CD4-positive, alpha-beta T cell (primary cell): Measurements from ENCODE around the gene MAST4. TPM values are rescaled to one million over a fixed set of nuclear protein-coding genes. Genes with fewer than 3 reads are reported as not detected.

Experiments
- ATAC-seq: fragments of 200-7000 bp; cut with Tn5 transposase; one replicate; pipeline ENCODE4 v1.10.0; 2022; ENCODE audit warnings: mild to moderate bottlenecking; ENCODE audit not compliant: poor library complexity
- CTCF ChIA-PET: fragments of 350-600 bp; sonication (Branson Sonifier 250); formaldehyde crosslinking; loops from one replicate; lab custom pipeline; 2021; ENCODE audit warnings: antibody characterized with exemption, inconsistent platforms; lab: Charles Lee
- POLR2A ChIA-PET: fragments of 350-600 bp; sonication (Branson Sonifier 250); formaldehyde crosslinking; loops from one replicate; lab custom pipeline; 2021; ENCODE audit warnings: antibody characterized with exemption, inconsistent platforms; lab: Charles Lee
- DNase-seq, 14 experiments: peaks; one replicate each; pipeline ENCODE4 v3.0.0-alpha.2; 2013 to 2020; ENCODE audit warnings: mixed read lengths in 2 of 14
- H3K27ac ChIP-seq, 2 donors: one replicate each; pipeline versions ENCODE4 v1.5.1 to v1.7.0; 2013; ENCODE audit warnings: low read length in 2 of 2, low read depth in 1 of 2, mild to moderate bottlenecking in 1 of 2
- H3K27me3 ChIP-seq, 2 experiments: 1 replicate in 1 of 2; 2 replicates in 1 of 2; pipeline versions ENCODE4 v1.6.1 to v1.7.0; 2013; ENCODE audit warnings: low read length in 2 of 2, control low read depth in 1 of 2, mild to moderate bottlenecking in 1 of 2, moderate library complexity in 1 of 2; ENCODE audit not compliant: insufficient read depth in 2 of 2, control insufficient read depth in 1 of 2
- H3K36me3 ChIP-seq: one replicate; pipeline ENCODE4 v1.6.1; 2013; ENCODE audit warnings: low read length, control low read depth; ENCODE audit not compliant: insufficient read depth
- H3K4me1 ChIP-seq: one replicate; pipeline ENCODE4 v1.6.1; 2013; ENCODE audit warnings: low read length, control low read depth; ENCODE audit not compliant: insufficient read depth
- H3K4me3 ChIP-seq: one replicate; pipeline ENCODE4 v1.5.1; 2013; ENCODE audit warnings: mild to moderate bottlenecking, low read length, moderate library complexity
- H3K9me3 ChIP-seq, 2 experiments: 1 replicate in 1 of 2; 2 replicates in 1 of 2; pipeline versions ENCODE4 v1.6.1 to v1.7.0; 2013; ENCODE audit warnings: low read length in 2 of 2, mild to moderate bottlenecking in 2 of 2, control low read depth in 1 of 2, moderate library complexity in 1 of 2; ENCODE audit not compliant: control insufficient read depth in 1 of 2, insufficient read depth in 1 of 2
- H3K27ac Mint-ChIP-seq: one replicate; pipeline ENCODE4 v1.8.0; 2020; ENCODE audit warnings: mixed read lengths
- H3K27me3 Mint-ChIP-seq: one replicate; pipeline ENCODE4 v1.8.0; 2021; ENCODE audit warnings: mixed read lengths
- H3K36me3 Mint-ChIP-seq: one replicate; pipeline ENCODE4 v1.8.0; 2021; ENCODE audit warnings: low read depth, mixed read lengths
- H3K4me1 Mint-ChIP-seq: one replicate; pipeline ENCODE4 v1.8.0; 2021; ENCODE audit warnings: low read depth, mixed read lengths
- H3K4me3 Mint-ChIP-seq: one replicate; pipeline ENCODE4 v1.8.0; 2020; ENCODE audit warnings: mild to moderate bottlenecking, mixed read lengths
- H3K9me3 Mint-ChIP-seq: one replicate; pipeline ENCODE4 v1.8.0; 2020; ENCODE audit warnings: mixed read lengths
- intact Hi-C, 2 experiments: fragments of 100-400 bp; cut with DNase I in 1 of 2; cut with micrococcal nuclease in 1 of 2; formaldehyde crosslinking; loops; one replicate each; pipeline versions ENCODE4 v1.15.1 to v1.9.0; 2023 to 2025; cut with DNase I, micrococcal nuclease
- total RNA-seq, 174 experiments: library from RNA in 2 of 174; stranded (reverse) in 2 of 174; gene quantifications; one replicate each; pipeline ENCODE4 v1.2.3 and lab custom pipeline; 2021 to 2026
- TF ChIP-seq, protein P1 (sequence below): fragments of 200-600 bp; IDR thresholded peaks from one replicate; pipeline ENCODE4 v1.8.0; 2022; ENCODE audit warnings: antibody characterized with exemption, mild to moderate bottlenecking

The MAST4 gene
- total RNA-seq, 2 experiments from 2014 or later = 21.3 to 21.6 TPM

DNA sequence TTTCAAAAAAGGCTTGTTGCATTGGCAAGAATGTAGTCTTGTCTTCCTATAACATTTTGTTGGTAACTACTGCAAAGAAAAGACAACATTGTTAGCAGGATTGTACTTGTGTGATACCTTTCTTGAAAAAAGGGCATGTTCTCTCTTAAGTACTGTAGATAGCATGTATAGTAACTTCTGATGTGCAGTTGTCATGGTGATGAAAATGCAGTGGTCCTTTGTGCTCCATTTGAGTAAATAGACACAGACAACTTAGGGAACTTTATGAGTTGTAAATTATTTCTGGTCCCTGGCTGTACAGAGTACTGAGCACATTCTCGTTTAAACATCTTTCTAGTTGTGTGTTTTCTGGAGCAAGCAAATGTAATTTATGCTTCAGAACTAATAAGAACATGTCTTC is 497.1 kb downstream of the MAST4 start:
- no peak overlapping the region for H3K4me3 ChIP-seq
- H3K9me3 ChIP-seq = no peaks in the 10 kb centered on the region
- ATAC-seq = no peak
- H3K4me1 ChIP-seq = no peaks in the 10 kb centered on the region
- intact Hi-C loops = loop anchor here in 1 of 2 experiments (5.0 kb wide), 1 partner anchor 106 kb away; no protein-coding TSS in a partner anchor
- Mint-ChIP-seq H3K4me1 (peaks cover 4% of the 10 kb centered on the region), H3K9me3 (no peaks in the 10 kb centered on the region), H3K27ac (no peak overlapping the region), H3K36me3 (peaks cover 54% of the 10 kb centered on the region), H3K27me3 (no peaks in the 10 kb centered on the region), H3K4me3 (no peak overlapping the region)
- H3K27ac ChIP-seq = no peak overlapping the region
- TF ChIP-seq, protein P1, sequence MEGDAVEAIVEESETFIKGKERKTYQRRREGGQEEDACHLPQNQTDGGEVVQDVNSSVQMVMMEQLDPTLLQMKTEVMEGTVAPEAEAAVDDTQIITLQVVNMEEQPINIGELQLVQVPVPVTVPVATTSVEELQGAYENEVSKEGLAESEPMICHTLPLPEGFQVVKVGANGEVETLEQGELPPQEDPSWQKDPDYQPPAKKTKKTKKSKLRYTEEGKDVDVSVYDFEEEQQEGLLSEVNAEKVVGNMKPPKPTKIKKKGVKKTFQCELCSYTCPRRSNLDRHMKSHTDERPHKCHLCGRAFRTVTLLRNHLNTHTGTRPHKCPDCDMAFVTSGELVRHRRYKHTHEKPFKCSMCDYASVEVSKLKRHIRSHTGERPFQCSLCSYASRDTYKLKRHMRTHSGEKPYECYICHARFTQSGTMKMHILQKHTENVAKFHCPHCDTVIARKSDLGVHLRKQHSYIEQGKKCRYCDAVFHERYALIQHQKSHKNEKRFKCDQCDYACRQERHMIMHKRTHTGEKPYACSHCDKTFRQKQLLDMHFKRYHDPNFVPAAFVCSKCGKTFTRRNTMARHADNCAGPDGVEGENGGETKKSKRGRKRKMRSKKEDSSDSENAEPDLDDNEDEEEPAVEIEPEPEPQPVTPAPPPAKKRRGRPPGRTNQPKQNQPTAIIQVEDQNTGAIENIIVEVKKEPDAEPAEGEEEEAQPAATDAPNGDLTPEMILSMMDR = no peak
- H3K27me3 ChIP-seq = no peaks in the 10 kb centered on the region
- peaks cover 9% of the 10 kb centered on the region for H3K36me3 ChIP-seq
- ChIA-PET CTCF (no interaction called here), POLR2A (no interaction called here)
- DNase-seq = no peak

GRCh38 chr5:67094476-67095300 is 498.5 kb downstream of the MAST4 start:
- Mint-ChIP-seq H3K36me3 (peaks cover 59% of the 10 kb centered on the region), H3K4me3 (no peak overlapping the region), H3K27me3 (no peaks in the 10 kb centered on the region), H3K27ac (no peak overlapping the region), H3K9me3 (no peaks in the 10 kb centered on the region), H3K4me1 (peaks cover 4% of the 10 kb centered on the region)
- ChIA-PET CTCF (interaction anchor here (0.8 kb wide), 1 partner anchor 10 kb away, joined by 3 read pairs; no protein-coding TSS in a partner anchor), POLR2A (no interaction called here)
- Histone ChIP-seq H3K4me3 (no peak overlapping the region), H3K9me3 (no peaks in the 10 kb centered on the region), H3K27ac (no peak overlapping the region), H3K36me3 (peaks cover 9% of the 10 kb centered on the region), H3K4me1 (no peaks in the 10 kb centered on the region), H3K27me3 (no peaks in the 10 kb centered on the region)
- DNase-seq (no peak), ATAC-seq (no peak)
- intact Hi-C loops = loop anchor here in 1 of 2 experiments (5.0 kb wide), 1 partner anchor 107 kb away; no protein-coding TSS in a partner anchor
- TF ChIP-seq, protein P1 = no peak

GRCh38 chr5:67095346-67096171 is 499.4 kb downstream of the MAST4 start:
- H3K9me3 ChIP-seq = no peaks in the 10 kb centered on the region
- peaks cover 7% of the 10 kb centered on the region for H3K36me3 ChIP-seq
- H3K27me3 ChIP-seq = no peaks in the 10 kb centered on the region
- no peaks in the 10 kb centered on the region for H3K27me3 Mint-ChIP-seq
- intact Hi-C loops = no loop called here
- no peaks in the 10 kb centered on the region for H3K4me1 ChIP-seq
- H3K4me3 ChIP-seq = no peak overlapping the region
- DNase-seq (no peak), ATAC-seq (no peak)
- no peak overlapping the region for H3K27ac ChIP-seq
- no peak overlapping the region for H3K4me3 Mint-ChIP-seq
- TF ChIP-seq, protein P1 = no peak
- H3K4me1 Mint-ChIP-seq = peaks cover 4% of the 10 kb centered on the region
- ChIA-PET POLR2A (no interaction called here), CTCF (no interaction called here)
- no peak overlapping the region for H3K27ac Mint-ChIP-seq
- H3K9me3 Mint-ChIP-seq = no peaks in the 10 kb centered on the region
- peaks cover 66% of the 10 kb centered on the region for H3K36me3 Mint-ChIP-seq
